GM23338 (cell line): ENCODE data around the gene CIB4. TPM values are rescaled to one million over a fixed set of nuclear protein-coding genes. Genes with fewer than 3 reads are reported as not detected.

Experiments used
- ATAC-seq: fragments of 200-7000 bp; cut with Tn5 transposase; 3 replicates; pipeline ENCODE4 v1.9.1; 2020
- DNase-seq: peaks from one replicate; pipeline ENCODE4 v3.0.0-alpha.2; 2015; ENCODE audit warnings: low spot score
- H2AFZ ChIP-seq: fragments of 200-600 bp; sonication (generic); 2 replicates; pipeline ENCODE4 v1.8.0; 2016; ENCODE audit warnings: antibody characterized with exemption, mild to moderate bottlenecking, moderate library complexity
- H3F3A ChIP-seq: fragments of 200-600 bp; sonication (generic); replicated peaks from 2 replicates; pipeline ENCODE4 v1.8.0; 2017; ENCODE audit warnings: antibody characterized with exemption, mixed run types, low read depth
- H3K27ac ChIP-seq: fragments of 200-600 bp; sonication (generic); 2 replicates; pipeline ENCODE4 v1.6.1; 2016; ENCODE audit warnings: low read depth
- H3K27me3 ChIP-seq: fragments of 200-600 bp; sonication (generic); 2 replicates; pipeline ENCODE4 v1.8.0; 2016; ENCODE audit warnings: mild to moderate bottlenecking, mixed run types, moderate library complexity; ENCODE audit not compliant: insufficient read depth
- H3K36me3 ChIP-seq: fragments of 200-600 bp; sonication (generic); 2 replicates; pipeline ENCODE4 v1.8.0; 2016; ENCODE audit warnings: mild to moderate bottlenecking; ENCODE audit not compliant: insufficient read depth
- H3K4me1 ChIP-seq: fragments of 200-600 bp; sonication (generic); 2 replicates; pipeline ENCODE4 v1.8.0; 2016; ENCODE audit warnings: mild to moderate bottlenecking, moderate library complexity; ENCODE audit not compliant: insufficient read depth
- H3K4me2 ChIP-seq: fragments of 200-600 bp; sonication (generic); 2 replicates; pipeline ENCODE4 v1.7.1; 2017; ENCODE audit warnings: mixed run types
- H3K4me3 ChIP-seq: fragments of 200-600 bp; sonication (generic); 2 replicates; pipeline ENCODE4 v1.6.1; 2016; ENCODE audit warnings: mixed run types
- H3K79me2 ChIP-seq: fragments of 200-600 bp; sonication (generic); replicated peaks from 2 replicates; pipeline ENCODE4 v1.8.0; 2017; ENCODE audit warnings: mild to moderate bottlenecking; ENCODE audit not compliant: insufficient read depth
- H3K9me2 ChIP-seq: fragments of 200-600 bp; sonication (generic); 2 replicates; pipeline ENCODE4 v1.8.0; 2017; ENCODE audit not compliant: insufficient read depth
- H4K20me1 ChIP-seq: fragments of 200-600 bp; sonication (generic); replicated peaks from 2 replicates; pipeline ENCODE4 v1.8.0; 2017; ENCODE audit warnings: mild to moderate bottlenecking; ENCODE audit not compliant: insufficient read depth
- H3K27ac Mint-ChIP-seq: 2 replicates; pipeline ENCODE4 v1.8.0; 2020; ENCODE audit warnings: inconsistent platforms, mild to moderate bottlenecking, moderate library complexity, mixed read lengths
- H3K27me3 Mint-ChIP-seq: 3 replicates; pipeline ENCODE4 v1.8.0; 2022; ENCODE audit warnings: low read depth, mild to moderate bottlenecking, moderate library complexity, mixed read lengths, inconsistent platforms; ENCODE audit not compliant: insufficient read depth, poor library complexity
- H3K36me3 Mint-ChIP-seq: 3 replicates; pipeline ENCODE4 v1.8.0; 2021; ENCODE audit warnings: low read depth, mild to moderate bottlenecking, inconsistent platforms, moderate library complexity, mixed read lengths
- H3K4me1 Mint-ChIP-seq: 3 replicates; pipeline ENCODE4 v1.8.0; 2020; ENCODE audit warnings: mild to moderate bottlenecking, inconsistent platforms, mixed read lengths
- H3K4me3 Mint-ChIP-seq: 3 replicates; pipeline ENCODE4 v1.8.0; 2021; ENCODE audit warnings: moderate library complexity, mild to moderate bottlenecking, inconsistent platforms, mixed read lengths
- H3K9me3 Mint-ChIP-seq: 3 replicates; pipeline ENCODE4 v1.8.0; 2020; ENCODE audit warnings: moderate library complexity, mild to moderate bottlenecking, inconsistent platforms, mixed read lengths
- CREB1 ChIP-seq: fragments of 250-450 bp; sonication (Bioruptor Pico); IDR thresholded peaks from 2 replicates; pipeline ENCODE4 v1.5.0; 2020; ENCODE audit warnings: low read depth, mild to moderate bottlenecking, moderate library complexity
- CTCF ChIP-seq, 2 experiments: fragments of 200-600 bp in 1 of 2; sonication (generic) in 1 of 2; conservative IDR thresholded peaks; 2 replicates each; pipeline versions ENCODE4 v1.5.1 to v1.6.1; 2016 to 2017; ENCODE audit warnings: antibody characterized with exemption in 2 of 2, low read depth in 2 of 2, mild to moderate bottlenecking in 2 of 2, moderate library complexity in 1 of 2
- EZH2 ChIP-seq: fragments of 200-600 bp; sonication (generic); IDR thresholded peaks from one replicate; pipeline ENCODE4 v1.8.0; 2017; ENCODE audit warnings: antibody characterized with exemption, mild to moderate bottlenecking, low read depth; ENCODE audit not compliant: unreplicated experiment
- EZH2phosphoT487 ChIP-seq: fragments of 200-600 bp; sonication (generic); IDR thresholded peaks from one replicate; pipeline ENCODE4 v1.8.1; 2018; ENCODE audit warnings: antibody characterized with exemption; ENCODE audit not compliant: unreplicated experiment
- JUNB ChIP-seq: IDR thresholded peaks from one replicate; pipeline ENCODE4 v1.6.1; 2016; ENCODE audit warnings: antibody characterized with exemption; ENCODE audit not compliant: unreplicated experiment
- NANOG ChIP-seq: IDR thresholded peaks from 2 replicates; pipeline ENCODE4 v1.6.1; 2016; ENCODE audit warnings: antibody characterized with exemption, borderline replicate concordance
- POLR2AphosphoS5 ChIP-seq: IDR thresholded peaks from 2 replicates; pipeline ENCODE4 v1.6.1; 2016; ENCODE audit warnings: antibody characterized with exemption, low read depth
- REST ChIP-seq: IDR thresholded peaks from one replicate; pipeline ENCODE4 v1.6.1; 2018; ENCODE audit warnings: antibody characterized with exemption; ENCODE audit not compliant: unreplicated experiment
- STAT1 ChIP-seq: IDR thresholded peaks from one replicate; pipeline ENCODE4 v1.6.1; 2016; ENCODE audit warnings: antibody characterized with exemption; ENCODE audit not compliant: unreplicated experiment
- ZNF114 ChIP-seq: fragments of 250-450 bp; sonication (Bioruptor Pico); IDR thresholded peaks from 2 replicates; pipeline ENCODE4 v1.5.0; 2020; ENCODE audit warnings: mild to moderate bottlenecking, moderate library complexity
- ZNF331 ChIP-seq: fragments of 250-450 bp; sonication (Bioruptor Pico); IDR thresholded peaks from 2 replicates; pipeline ENCODE4 v1.5.0; 2020; ENCODE audit warnings: low read depth, mild to moderate bottlenecking, moderate library complexity
- ZNF462 ChIP-seq: fragments of 250-450 bp; sonication (Bioruptor Pico); IDR thresholded peaks from 2 replicates; pipeline ENCODE4 v1.5.0; 2020; ENCODE audit warnings: mild to moderate bottlenecking, moderate library complexity
- polyA plus RNA-seq: library from polyadenylated mRNA; unstranded; fragments of >200 nt; fragmentation: Nextera tagmentation; extraction: Ambion mirVana; gene quantifications from 2 replicates; pipeline ENCODE4 v1.2.1, GENCODE V29; 2016
- total RNA-seq: library from RNA; depleted of rRNA; stranded (reverse); fragments of >200 nt; shearing (Covaris generic); gene quantifications from 2 replicates; pipeline ENCODE4 v1.2.3, GENCODE V29; 2014
- TF ChIP-seq, protein P1 (sequence below): IDR thresholded peaks from 2 replicates; pipeline ENCODE4 v1.6.1; 2016; ENCODE audit warnings: antibody characterized with exemption

Gene CIB4
- total and polyA plus RNA-seq, 2 experiments from 2014 or later = not detected

- Histone ChIP-seq H4K20me1 (no peaks in the 10 kb centered on the region), H3K4me1 (no peaks in the 10 kb centered on the region), H3K4me2 (no peak overlapping the region), H3F3A (no peaks in the 10 kb centered on the region), H3K27me3 (no peaks in the 10 kb centered on the region), H3K27ac (no peak overlapping the region), H3K36me3 (no peaks in the 10 kb centered on the region), H3K4me3 (no peak overlapping the region), H3K79me2 (no peaks in the 10 kb centered on the region), H3K9me2 (no peaks in the 10 kb centered on the region), H2AFZ (no peak overlapping the region)
- Mint-ChIP-seq H3K4me1 (no peaks in the 10 kb centered on the region; the same call in 2 of the 3 replicates), H3K36me3 (no peaks in the 10 kb centered on the region), H3K27me3 (peaks cover 3% of the 10 kb centered on the region), H3K4me3 (no peak overlapping the region), H3K9me3 (no peaks in the 10 kb centered on the region), H3K27ac (no peak overlapping the region)
- ATAC-seq = no peak
- no peak for DNase-seq
- TF ChIP-seq REST (no peak), STAT1 (no peak), ZNF462 (no peak), POLR2AphosphoS5 (no peak), EZH2 (no peak), ZNF114 (CRISPR knock-in tag) (no peak), CTCF (conservative IDR thresholded peaks at IDR 0.05; ENCODE audit: low read depth in 2 of 2) (no peak), NANOG (no peak), JUNB (no peak), ZNF331 (no peak), EZH2phosphoT487 (no peak), CREB1 (no peak)
- TF ChIP-seq, protein P1, sequence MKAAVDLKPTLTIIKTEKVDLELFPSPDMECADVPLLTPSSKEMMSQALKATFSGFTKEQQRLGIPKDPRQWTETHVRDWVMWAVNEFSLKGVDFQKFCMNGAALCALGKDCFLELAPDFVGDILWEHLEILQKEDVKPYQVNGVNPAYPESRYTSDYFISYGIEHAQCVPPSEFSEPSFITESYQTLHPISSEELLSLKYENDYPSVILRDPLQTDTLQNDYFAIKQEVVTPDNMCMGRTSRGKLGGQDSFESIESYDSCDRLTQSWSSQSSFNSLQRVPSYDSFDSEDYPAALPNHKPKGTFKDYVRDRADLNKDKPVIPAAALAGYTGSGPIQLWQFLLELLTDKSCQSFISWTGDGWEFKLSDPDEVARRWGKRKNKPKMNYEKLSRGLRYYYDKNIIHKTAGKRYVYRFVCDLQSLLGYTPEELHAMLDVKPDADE = no peak
Observed at GRCh38 chr2:26584191-26584590, 57.0 kb downstream of the CIB4 start.
